GM21723 (cell line): ENCODE measurements around the gene TPD52L2.
"Not testable (repeated sequence)": the region's sequence is repeated elsewhere in the genome, so short reads cannot be mapped to it uniquely, and the experiment has no call there.

Experiments
- ATAC-seq: cut with Tn5 transposase; IDR thresholded peaks from one replicate; pipeline ENCODE4 v1.9.1; 2021; ENCODE audit warnings: mild to moderate bottlenecking, moderate library complexity; ENCODE audit not compliant: unreplicated experiment

The TPD52L2 gene

DNA sequence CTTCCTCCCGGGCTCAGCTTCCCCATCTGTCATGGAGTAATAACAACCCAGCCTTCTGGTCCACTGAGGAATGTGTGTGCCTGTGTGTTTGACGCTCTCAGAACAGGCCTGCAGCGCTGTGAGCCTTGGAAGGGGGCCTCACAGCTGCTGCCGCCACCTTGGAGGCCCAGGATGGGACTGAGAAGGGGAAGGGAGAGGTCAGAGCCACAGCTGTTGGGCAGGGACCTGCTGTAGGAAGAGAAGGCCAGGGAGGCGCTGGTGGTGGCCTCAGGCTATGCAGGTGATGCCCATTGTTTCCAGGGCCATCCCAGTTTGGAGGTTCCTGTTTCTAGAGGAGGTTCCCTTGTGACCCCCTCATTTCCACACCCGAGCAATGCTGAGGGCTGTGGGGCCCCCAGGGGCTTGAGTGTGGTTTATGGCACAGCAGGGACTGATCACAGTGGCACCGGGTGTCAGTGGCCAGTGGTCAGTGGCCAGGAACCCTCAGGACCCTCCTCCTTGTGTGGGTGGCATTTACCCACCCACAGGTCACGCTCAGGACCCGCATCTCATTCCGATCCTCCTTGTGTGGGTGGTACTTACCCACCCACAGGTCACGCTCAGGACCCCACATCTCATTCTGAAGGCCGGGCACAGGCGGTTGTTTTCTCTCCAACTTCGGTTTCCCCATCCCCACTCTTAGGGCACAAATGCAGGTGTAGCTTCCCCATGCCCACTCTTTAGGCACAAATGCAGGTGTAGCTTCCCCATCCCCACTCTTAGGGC is 14.0 kb downstream of the TPD52L2 start:
- no peak for ATAC-seq

DNA sequence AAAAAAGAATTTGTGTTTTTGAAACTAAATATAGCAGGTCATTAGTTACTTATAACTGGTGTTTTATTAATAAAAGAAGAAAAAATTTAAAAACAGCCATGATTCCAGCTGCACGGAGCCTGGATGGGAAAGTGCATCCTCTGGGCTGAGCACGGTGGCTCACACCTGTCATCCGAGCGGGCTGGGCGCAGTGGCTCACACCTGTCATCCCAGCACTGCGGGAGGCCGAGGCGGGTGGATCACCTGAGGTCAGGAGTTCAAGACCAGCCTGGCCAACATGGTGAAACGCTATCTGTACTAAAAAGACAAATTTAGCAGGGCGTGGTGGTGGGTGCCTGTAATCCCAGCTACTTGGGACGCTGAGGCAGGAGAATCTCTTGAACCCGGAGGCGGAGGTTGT is 15.8 kb downstream of the TPD52L2 start:
- ATAC-seq: not testable (repeated sequence)

DNA sequence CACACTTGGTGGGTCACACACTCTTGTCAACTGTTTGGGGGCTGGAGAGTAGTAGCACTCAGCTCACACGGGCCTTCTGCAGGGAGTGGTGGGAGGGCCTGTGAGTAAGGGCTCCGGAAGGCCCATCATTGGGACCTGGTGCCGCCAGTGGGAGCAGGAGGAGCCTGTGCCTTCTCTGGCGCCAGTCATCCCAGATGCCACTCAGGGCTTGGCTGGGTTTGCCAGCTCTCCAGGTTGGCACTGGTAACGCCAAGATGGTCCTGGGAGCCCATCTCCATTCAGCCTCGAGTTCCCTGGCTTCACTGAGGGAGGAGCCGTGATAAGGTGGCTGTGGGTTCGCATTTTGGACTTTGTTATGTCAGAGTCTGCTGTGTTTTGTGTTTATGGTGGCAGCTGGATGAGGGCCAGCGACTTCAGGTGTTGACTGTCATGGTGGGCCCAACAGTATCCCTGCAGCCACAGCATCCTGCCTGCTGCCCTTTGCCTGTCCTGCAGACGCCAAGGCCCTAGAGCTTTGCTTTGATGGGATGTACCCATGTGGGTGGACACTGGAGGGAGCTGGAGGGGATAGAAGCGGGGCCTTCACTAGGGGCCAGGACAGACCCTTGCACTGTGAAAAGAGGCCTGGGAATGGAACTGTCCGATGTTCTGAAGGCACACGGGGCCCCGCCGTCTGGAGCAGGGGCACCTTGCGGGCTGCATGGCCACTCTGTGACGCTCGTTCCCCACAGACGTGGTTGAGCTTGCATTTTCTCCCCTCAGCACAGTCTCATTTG is 16.6 kb downstream of the TPD52L2 start:
- ATAC-seq: no peak

DNA sequence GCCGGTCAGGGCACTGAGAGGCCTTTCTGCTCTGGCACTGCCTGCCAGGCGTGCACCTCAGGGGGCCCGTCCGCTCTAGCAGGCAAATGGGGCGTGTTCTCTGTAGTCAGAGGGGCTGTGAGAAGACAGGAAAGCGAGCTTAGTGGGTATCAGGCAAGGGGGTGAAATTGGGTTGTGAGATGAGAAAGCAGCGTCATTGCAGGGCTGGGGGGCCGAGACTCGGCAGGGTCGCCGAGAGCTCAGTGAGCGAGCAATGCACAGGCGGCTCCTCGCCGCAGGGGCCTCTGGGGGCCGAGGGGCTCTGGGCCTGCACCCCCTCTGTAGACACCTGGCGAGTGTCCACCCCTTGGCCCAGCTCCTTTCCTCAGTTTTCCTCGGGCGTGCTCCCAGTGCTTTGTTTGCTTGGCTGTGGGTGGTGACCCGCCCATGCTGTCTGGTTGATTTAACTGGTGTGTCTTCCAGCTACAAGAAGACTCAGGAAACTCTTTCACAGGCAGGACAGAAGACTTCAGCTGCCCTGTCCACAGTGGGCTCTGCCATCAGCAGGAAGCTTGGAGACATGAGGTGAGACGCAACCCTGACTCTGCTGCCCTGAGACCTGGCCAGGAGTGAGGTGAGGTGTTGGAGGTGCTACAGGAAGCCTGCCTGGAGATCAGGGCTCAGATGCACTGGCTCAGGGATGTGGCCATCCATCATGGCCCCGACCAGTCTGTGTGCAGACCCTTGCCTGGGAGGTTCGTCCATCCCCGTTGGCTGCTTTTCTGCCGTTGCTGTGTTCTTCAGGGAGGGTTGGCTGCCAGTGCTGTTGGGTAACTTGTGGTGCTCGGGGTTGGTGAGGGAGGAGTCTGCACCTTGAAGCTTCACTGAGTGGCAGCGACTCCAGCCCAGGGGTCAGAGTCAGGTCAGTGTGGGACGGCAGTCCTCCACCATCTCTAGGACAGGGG is 17.5 kb downstream of the TPD52L2 start:
- ATAC-seq: no peak

DNA sequence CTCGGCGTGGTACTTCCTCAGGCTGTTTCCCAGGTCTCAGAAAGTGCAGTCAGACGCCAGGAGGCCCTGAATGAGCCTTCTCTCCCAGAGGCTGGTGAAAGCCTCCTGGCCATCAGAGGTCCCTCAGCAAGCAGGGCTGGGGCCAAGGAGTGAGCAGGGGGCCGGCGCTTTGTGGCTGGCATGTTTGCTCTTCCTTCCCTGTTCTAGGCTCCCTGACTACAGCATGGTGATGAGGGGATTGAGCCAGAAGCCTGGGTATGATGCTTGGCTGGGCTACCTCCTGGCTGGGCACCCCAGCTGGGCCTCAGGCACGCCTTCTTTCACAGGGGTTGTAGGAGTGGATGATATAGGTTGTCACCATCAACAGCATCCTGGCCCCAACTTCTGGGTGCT is 18.1 kb downstream of the TPD52L2 start:
- ATAC-seq: no peak

- no peak for ATAC-seq
These were observed 19.6 kb downstream of the TPD52L2 start for GRCh38 chr20:63884506-63885263.

DNA sequence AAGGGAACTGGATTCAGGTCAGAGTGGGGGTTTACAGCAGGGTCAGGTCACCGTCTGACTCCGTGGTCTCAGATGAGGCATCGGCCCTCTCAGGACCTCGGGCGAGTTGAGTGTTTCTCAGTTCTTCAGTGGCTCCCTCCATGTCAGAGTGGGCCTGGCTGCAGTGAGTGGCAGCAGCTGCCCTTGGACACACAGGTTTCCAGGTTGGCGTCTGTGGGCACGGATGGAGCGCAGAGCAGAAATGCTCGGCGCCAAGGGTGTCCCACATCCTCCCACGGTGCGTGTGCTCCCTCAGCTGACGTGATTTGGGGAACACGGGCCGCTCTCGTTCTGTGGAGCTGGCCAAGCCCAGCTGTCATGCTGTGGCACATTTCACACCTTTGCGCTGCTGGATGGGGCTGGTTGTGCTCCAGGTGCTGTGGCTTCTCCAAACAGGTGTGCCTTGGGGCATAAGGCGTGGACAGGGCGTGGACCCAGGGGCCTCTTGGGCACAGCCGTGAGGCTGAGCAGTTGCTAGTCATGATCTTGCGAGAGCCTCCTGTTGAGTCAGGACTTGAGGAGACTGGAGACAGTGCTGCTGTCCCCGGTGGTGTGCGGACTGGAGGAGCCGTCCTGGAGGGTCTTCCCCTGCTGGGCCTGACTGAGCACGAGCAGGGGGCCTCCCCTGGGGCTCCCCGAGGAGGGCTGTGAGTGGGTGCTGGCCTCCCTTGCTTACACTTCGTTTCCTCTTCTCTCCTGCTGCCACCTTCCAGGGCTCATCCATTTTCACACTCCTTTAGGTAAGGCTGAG is 20.4 kb downstream of the TPD52L2 start:
- ATAC-seq: no peak

- ATAC-seq: no peak
These were observed 21.0 kb downstream of the TPD52L2 start for GRCh38 chr20:63886054-63886419.

GRCh38 chr20:63886921-63887320 is 21.9 kb downstream of the TPD52L2 start:
- ATAC-seq: no peak

- no peak for ATAC-seq
These were observed 24.5 kb downstream of the TPD52L2 start for GRCh38 chr20:63889241-63890200.

- no peak for ATAC-seq
These were observed 25.1 kb downstream of the TPD52L2 start for GRCh38 chr20:63890201-63890576.

- no peak for ATAC-seq
These were observed 25.5 kb downstream of the TPD52L2 start for GRCh38 chr20:63890616-63891015.

DNA sequence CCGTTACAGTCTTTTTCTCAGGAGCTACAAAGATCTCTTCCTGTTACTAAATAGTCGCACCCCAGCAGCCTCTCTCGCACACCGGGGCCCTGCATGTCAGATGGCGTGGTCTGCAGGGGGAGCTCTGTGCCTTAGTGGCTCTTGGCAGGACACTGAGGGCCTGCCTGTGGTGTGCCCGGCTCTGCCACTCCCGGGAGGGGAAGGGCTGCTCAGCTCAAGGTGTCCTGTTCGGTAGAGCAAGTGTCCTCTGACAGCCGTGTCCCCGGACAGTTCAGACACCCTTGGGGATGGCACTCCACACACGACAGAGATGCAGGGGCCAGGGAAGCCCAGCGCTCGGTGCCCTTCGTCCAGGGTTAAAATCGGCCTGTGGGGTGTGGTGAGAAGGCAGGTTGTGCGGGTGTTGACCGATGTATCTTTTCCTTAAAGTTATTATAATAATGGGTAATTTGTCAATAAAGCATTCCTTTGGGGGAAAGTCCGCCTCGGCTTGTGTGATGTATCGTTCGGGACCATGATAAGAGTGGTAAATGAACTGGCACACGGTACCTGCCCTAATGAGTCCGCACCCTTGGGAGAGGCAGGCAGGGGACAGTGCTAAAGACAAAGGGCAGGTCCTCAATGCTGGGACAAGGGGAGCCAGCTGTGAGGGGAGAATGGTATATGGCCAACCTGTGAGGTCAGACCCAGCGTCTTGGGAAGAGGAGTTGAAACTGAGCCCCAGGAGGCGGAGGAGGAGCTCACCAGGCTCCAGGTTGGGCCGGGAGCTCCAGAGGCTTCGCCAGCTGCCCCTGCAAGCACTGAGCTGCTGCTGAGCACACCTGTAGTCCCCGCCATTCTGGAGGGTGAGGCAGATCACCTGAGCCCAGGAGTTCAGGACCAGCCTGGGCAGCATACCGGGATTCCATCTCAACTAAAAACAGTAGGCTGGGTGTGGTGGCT is 26.3 kb downstream of the TPD52L2 start:
- no peak for ATAC-seq

- ATAC-seq: no peak
These were observed 27.3 kb downstream of the TPD52L2 start for GRCh38 chr20:63892402-63892801.

DNA sequence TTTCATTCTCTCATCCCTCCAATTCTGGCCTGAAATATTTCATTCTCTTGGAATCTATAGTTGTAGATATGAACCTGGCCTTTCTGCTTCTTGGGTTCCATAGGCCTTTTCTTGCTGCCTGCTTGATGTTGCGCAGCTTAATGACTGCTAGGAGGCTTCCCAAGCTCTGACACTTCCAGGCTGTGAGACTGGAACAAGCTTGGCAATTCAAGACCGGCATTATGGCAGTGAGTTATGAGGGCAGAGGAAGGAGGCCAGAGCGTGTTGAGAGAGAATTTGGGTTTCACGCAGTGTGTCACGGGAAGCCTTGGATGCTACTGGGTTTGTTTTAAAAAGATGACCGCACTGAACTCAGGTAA is 28.9 kb downstream of the TPD52L2 start:
- no peak for ATAC-seq

DNA sequence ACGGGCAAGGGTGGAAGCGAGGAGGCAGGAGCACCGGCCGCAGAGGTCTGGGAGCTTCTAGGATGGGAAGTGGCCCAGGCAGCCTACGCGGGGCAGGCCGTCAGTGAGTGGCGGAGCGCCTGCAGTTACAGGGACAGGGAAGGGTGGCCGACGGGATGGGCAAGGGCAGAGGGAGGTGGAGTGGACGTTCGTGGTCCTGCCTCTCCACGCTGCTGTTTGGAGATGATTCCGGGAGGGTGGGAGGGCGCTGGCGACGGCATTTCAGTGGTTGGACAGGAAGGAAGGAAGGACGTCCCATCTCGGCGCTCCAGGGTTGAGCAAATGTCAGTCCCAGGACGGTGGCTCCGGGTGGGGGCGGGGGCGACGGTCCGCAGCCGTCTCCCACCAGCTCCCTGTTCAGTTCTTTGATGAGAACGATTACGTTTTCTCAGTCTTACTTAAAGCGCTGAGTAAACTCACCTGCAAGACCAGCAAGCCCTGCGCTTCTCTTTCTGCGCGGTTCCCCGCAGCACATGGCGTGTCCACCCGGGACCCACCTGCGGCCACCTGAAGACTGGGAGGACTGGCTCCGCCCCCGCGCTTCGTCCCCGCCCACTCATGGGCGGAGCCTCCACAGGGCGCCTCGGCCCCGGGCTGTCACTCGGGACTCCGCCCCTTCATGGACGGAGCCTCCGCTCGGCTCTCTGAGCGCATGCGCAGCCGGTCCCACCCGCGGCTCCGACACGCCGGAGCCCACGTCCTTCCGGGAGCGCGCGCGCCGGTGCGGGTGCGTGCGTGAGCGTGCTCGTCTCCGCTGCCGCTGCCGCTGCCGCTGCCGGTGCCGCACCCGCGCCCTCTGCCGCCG is 29.5 kb downstream of the TPD52L2 start, which contains the start of gene DNAJC5:
TSS of gene DNAJC5 (plus strand) at position 769 of the 844 bp plus-strand sequence. CDS start 33,220 bp downstream, outside the sequence.
- ATAC-seq: peak; percentile 75
